Measurements from ENCODE around the gene ERMAP. TPM values are rescaled to one million over a fixed set of nuclear protein-coding genes. Genes with fewer than 3 reads are reported as not detected.

ERMAP gene
- total RNA-seq (2014; rRNA removed; shearing (Covaris generic)) = 8.2 and 9.4 TPM in 2 replicates

- no peaks in the 10 kb centered on the region for H3K9me3 ChIP-seq (replicated peaks)
- H3K4me3 ChIP-seq = peak within 1 kb of the TSS; percentile 94
- peaks cover 20% of the 10 kb centered on the region for H3K4me1 ChIP-seq (replicated peaks)
- H3K27me3 ChIP-seq (replicated peaks) = no peaks in the 10 kb centered on the region
- peak within 1 kb of the TSS; percentile 100 for H3K27ac ChIP-seq
- peaks cover 8% of the 10 kb centered on the region for H3K36me3 ChIP-seq
- peak; percentile 93 to 98 for DNase-seq (ENCODE audit: low read depth in 1 of 2, low spot score in 2 of 2)
These were observed at the start of gene ERMAP, which contains the start of gene SVBP for GRCh38 chr1:42816585-42817439. Gene ERMAP, plus strand, starts transcription at chr1:42817122. Its CDS starts 13,327 bp downstream, at chr1:42830449. Gene SVBP, minus strand, starts transcription at chr1:42817397. Its CDS starts 853 bp downstream, at chr1:42816544.

GRCh38 chr1:42767510-42768000, 49.4 kb upstream of the ERMAP start:
- H3K27me3 ChIP-seq (replicated peaks) = no peaks in the 10 kb centered on the region
- DNase-seq (ENCODE audit: low read depth in 1 of 2, low spot score in 2 of 2) = no peak
- peaks cover 28% of the 10 kb centered on the region for H3K36me3 ChIP-seq
- H3K4me1 ChIP-seq (replicated peaks) = peaks cover 15% of the 10 kb centered on the region
- H3K9me3 ChIP-seq (replicated peaks) = no peaks in the 10 kb centered on the region; the same call in 1 of the 2 replicates
- peak overlapping the region; percentile 46 for H3K27ac ChIP-seq
- peak overlapping the region; percentile 91 for H3K4me3 ChIP-seq

GRCh38 chr1:42768172-42768571, 48.8 kb upstream of the ERMAP start:
- Histone ChIP-seq H3K4me1 (replicated peaks) (peaks cover 15% of the 10 kb centered on the region), H3K27ac (no peak overlapping the region), H3K27me3 (replicated peaks) (no peaks in the 10 kb centered on the region), H3K36me3 (peaks cover 28% of the 10 kb centered on the region), H3K4me3 (peak overlapping the region; percentile 91), H3K9me3 (replicated peaks) (no peaks in the 10 kb centered on the region; the same call in 1 of the 2 replicates)
- DNase-seq (ENCODE audit: low read depth in 1 of 2, low spot score in 2 of 2) = no peak

GRCh38 chr1:42769811-42770210, 47.1 kb upstream of the ERMAP start:
- Histone ChIP-seq H3K27ac (no peak overlapping the region), H3K4me1 (replicated peaks) (peaks cover 10% of the 10 kb centered on the region), H3K9me3 (replicated peaks) (no peaks in the 10 kb centered on the region; the same call in 1 of the 2 replicates), H3K4me3 (no peak overlapping the region), H3K27me3 (replicated peaks) (no peaks in the 10 kb centered on the region), H3K36me3 (peaks cover 43% of the 10 kb centered on the region)
- no peak for DNase-seq (ENCODE audit: low read depth in 1 of 2, low spot score in 2 of 2)

- Histone ChIP-seq H3K36me3 (peaks cover 64% of the 10 kb centered on the region), H3K9me3 (replicated peaks) (no peaks in the 10 kb centered on the region), H3K27me3 (replicated peaks) (no peaks in the 10 kb centered on the region), H3K4me1 (replicated peaks) (no peaks in the 10 kb centered on the region), H3K27ac (no peak overlapping the region), H3K4me3 (no peak overlapping the region)
- no peak for DNase-seq (ENCODE audit: low read depth in 1 of 2, low spot score in 2 of 2)
These were observed 43.5 kb upstream of the ERMAP start for GRCh38 chr1:42773420-42773819.

GRCh38 chr1:42774928-42775526, 41.9 kb upstream of the ERMAP start:
- no peak for DNase-seq (ENCODE audit: low read depth in 1 of 2, low spot score in 2 of 2)

GRCh38 chr1:42776502-42776901, 40.4 kb upstream of the ERMAP start:
- Histone ChIP-seq H3K36me3 (peaks cover 70% of the 10 kb centered on the region), H3K4me3 (no peak overlapping the region)
- no peak for DNase-seq (ENCODE audit: low read depth in 1 of 2, low spot score in 2 of 2)

More at GRCh38 chr1:42774928-42775526, 41.9 kb upstream of the ERMAP start:
- peaks cover 68% of the 10 kb centered on the region for H3K36me3 ChIP-seq
- no peaks in the 10 kb centered on the region for H3K27me3 ChIP-seq (replicated peaks)
- H3K27ac ChIP-seq = no peak overlapping the region
- no peaks in the 10 kb centered on the region for H3K4me1 ChIP-seq (replicated peaks)
- no peak overlapping the region for H3K4me3 ChIP-seq
- H3K9me3 ChIP-seq (replicated peaks) = no peaks in the 10 kb centered on the region

DNA sequence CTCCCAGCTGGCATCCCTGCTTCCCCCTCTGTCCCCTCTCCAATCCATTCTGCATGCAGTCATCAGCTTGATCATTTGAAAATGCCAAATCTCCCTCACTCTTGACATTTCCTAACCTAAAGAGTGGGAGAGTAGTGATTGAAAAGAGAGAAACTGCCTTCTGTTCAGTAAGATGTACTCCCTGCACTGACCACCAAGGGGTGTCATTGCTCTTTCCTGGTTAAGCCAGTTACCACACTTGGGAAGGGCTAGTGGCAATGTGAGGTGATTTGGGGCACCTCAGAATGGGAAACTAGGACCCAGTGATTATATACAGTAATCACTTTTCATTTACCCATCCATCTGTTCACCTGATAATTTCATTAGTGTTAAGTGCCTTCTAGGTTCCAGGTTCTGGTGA, 39.1 kb upstream of the ERMAP start:
- peaks cover 71% of the 10 kb centered on the region for H3K36me3 ChIP-seq
- H3K9me3 ChIP-seq (replicated peaks) = no peaks in the 10 kb centered on the region
- H3K27ac ChIP-seq = no peak overlapping the region
- no peaks in the 10 kb centered on the region for H3K27me3 ChIP-seq (replicated peaks)
- peak in 1 of 2 experiments; percentile 18 for DNase-seq (ENCODE audit: low read depth in 1 of 2, low spot score in 2 of 2)
- H3K4me1 ChIP-seq (replicated peaks) = no peaks in the 10 kb centered on the region
- H3K4me3 ChIP-seq = no peak overlapping the region

More at GRCh38 chr1:42776502-42776901, 40.4 kb upstream of the ERMAP start:
- H3K9me3 ChIP-seq (replicated peaks) = no peaks in the 10 kb centered on the region
- no peak overlapping the region for H3K27ac ChIP-seq
- H3K4me1 ChIP-seq (replicated peaks) = no peaks in the 10 kb centered on the region
- H3K27me3 ChIP-seq (replicated peaks) = no peaks in the 10 kb centered on the region

DNA sequence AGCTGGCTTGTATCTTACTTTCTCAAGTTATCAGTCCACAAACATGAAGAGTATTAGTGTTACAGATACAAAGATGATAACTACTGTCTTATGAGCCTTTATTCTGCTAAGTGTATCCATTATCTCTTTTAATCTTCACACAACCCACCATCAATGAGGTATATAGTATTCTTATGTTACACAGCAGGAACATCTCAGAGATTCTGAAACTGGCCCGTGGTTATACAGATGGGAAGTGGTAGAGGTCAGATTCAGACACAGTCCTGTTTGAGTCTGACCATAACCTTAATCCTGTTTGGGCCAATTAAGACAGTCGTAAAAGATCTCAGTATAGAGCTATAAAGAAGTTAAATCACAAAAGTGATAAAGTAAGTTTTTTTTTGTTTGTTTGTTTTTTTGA, 37.2 kb upstream of the ERMAP start:
- peaks cover 63% of the 10 kb centered on the region for H3K36me3 ChIP-seq
- H3K27me3 ChIP-seq (replicated peaks) = no peaks in the 10 kb centered on the region
- H3K4me1 ChIP-seq (replicated peaks) = no peaks in the 10 kb centered on the region
- DNase-seq (ENCODE audit: low read depth in 1 of 2, low spot score in 2 of 2) = no peak
- no peak overlapping the region for H3K4me3 ChIP-seq
- H3K27ac ChIP-seq = no peak overlapping the region
- no peaks in the 10 kb centered on the region for H3K9me3 ChIP-seq (replicated peaks)

- Histone ChIP-seq H3K27ac (no peak overlapping the region), H3K9me3 (replicated peaks) (no peaks in the 10 kb centered on the region), H3K4me1 (replicated peaks) (peaks cover 3% of the 10 kb centered on the region; the same call in 1 of the 2 replicates), H3K27me3 (replicated peaks) (no peaks in the 10 kb centered on the region), H3K4me3 (no peak overlapping the region), H3K36me3 (peaks cover 58% of the 10 kb centered on the region)
- no peak for DNase-seq (ENCODE audit: low read depth in 1 of 2, low spot score in 2 of 2)
These were observed 36.7 kb upstream of the ERMAP start for GRCh38 chr1:42780176-42780575.

DNA sequence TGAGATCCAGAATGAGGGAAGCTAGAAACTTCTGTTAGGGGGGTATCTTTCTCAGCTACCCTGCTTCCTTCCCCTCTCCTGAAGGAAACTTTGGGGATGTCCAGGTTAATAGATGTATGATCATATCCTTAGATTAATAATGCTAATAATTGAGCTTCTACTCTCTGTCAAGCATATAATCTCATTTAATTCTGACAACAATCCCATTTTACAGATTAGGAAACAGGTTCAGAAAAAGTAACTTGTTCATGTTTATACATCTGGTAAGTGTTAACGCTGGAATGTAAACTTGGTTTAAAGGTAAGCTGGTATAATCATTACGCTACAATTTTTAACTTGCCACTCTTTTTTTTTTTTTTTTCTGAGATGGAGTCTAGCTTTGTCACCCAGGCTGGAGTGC, 33.8 kb upstream of the ERMAP start:
- H3K27ac ChIP-seq = no peak overlapping the region
- DNase-seq (ENCODE audit: low read depth in 1 of 2, low spot score in 2 of 2) = no peak

DNA sequence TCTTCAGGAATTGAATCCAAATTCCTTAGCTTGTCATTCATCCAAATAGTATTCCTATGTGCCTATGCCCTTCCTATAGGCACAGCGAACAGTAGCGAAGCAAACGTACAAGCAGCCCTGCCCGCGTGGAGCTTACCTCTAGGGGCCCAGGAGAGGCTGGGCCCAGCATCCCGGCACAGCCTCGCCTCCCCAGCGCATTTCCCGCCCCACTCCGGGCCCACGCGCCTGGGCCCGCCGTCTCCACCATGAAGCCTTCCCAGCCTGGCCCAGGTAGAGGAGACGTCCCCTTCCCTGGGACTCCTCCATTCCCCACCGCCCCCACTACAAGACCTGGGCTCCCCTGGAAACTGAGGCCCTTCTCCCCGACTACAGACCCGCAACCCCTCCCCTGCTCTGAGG, 32.4 kb upstream of the ERMAP start:
- peaks cover 4% of the 10 kb centered on the region; the same call in 1 of the 2 replicates for H3K4me1 ChIP-seq (replicated peaks)
- peaks cover 26% of the 10 kb centered on the region for H3K36me3 ChIP-seq
- no peaks in the 10 kb centered on the region for H3K27me3 ChIP-seq (replicated peaks)
- H3K9me3 ChIP-seq (replicated peaks) = no peaks in the 10 kb centered on the region
- no peak overlapping the region for H3K27ac ChIP-seq
- no peak overlapping the region for H3K4me3 ChIP-seq
- no peak for DNase-seq (ENCODE audit: low read depth in 1 of 2, low spot score in 2 of 2)

More for the DNA sequence above, 33.8 kb upstream of the ERMAP start:
- Histone ChIP-seq H3K27me3 (replicated peaks) (no peaks in the 10 kb centered on the region), H3K4me3 (no peak overlapping the region), H3K9me3 (replicated peaks) (no peaks in the 10 kb centered on the region), H3K36me3 (peaks cover 34% of the 10 kb centered on the region), H3K4me1 (replicated peaks) (peaks cover 4% of the 10 kb centered on the region; the same call in 1 of the 2 replicates)

GRCh38 chr1:42784946-42785693, 31.8 kb upstream of the ERMAP start, which contains the start of gene TMEM269:
Gene TMEM269, plus strand, starts transcription at chr1:42784991. Its CDS starts 4,903 bp downstream, at chr1:42789894.
- no peak within 1 kb of the TSS for H3K4me3 ChIP-seq
- no peaks in the 10 kb centered on the region for H3K9me3 ChIP-seq (replicated peaks)
- no peaks in the 10 kb centered on the region for H3K27me3 ChIP-seq (replicated peaks)
- H3K27ac ChIP-seq = no peak within 1 kb of the TSS
- no peak for DNase-seq (ENCODE audit: low read depth in 1 of 2, low spot score in 2 of 2)
- H3K36me3 ChIP-seq = peaks cover 24% of the 10 kb centered on the region
- H3K4me1 ChIP-seq (replicated peaks) = peaks cover 4% of the 10 kb centered on the region; the same call in 1 of the 2 replicates
